ENCODE measurements around the gene LTBP2. TPM values are rescaled to one million over a fixed set of nuclear protein-coding genes. Genes with fewer than 3 reads are reported as not detected.

Gene LTBP2
- total RNA-seq, 1 donor from 2014 or later: 6.8 TPM

DNA sequence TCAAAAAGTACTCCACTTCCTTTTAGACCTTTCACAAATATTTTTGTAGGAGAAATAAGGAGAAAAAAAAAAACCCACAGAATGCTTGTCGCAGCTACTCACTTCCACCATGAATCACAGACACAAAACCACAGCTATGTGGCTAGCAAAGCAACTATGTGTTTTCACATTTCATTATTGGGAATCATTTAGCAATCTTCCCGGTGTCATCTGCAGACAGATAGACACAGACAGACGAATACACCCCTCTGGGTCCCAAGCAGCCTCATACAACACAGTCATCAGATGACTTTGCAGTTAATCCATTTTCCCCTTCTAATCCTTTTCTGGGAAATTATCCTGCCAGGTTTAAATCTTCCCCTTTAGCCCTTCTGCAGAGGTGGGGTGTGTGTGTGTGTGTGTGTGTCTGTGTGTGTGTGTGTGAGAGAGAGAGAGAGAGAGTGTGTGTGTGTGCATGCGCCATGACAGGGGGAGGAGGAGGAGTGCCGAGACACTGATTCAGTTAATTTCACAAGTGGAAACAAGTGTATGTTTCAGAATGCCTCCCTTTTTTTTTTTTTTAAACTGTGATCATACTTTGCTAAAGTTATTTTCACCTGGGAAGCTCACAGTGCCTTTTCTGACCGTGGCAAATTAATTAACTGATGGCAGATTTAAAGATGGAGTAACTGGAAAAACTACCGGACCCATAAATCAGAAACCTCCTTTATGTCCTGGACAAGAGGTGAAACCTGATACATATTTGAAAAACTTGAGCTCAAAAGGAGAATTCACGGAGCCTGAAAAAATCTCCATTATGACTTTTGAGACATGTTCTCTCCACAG is 39.9 kb downstream of the LTBP2 start:
- no peak for DNase-seq (ENCODE audit: low spot score)

DNA sequence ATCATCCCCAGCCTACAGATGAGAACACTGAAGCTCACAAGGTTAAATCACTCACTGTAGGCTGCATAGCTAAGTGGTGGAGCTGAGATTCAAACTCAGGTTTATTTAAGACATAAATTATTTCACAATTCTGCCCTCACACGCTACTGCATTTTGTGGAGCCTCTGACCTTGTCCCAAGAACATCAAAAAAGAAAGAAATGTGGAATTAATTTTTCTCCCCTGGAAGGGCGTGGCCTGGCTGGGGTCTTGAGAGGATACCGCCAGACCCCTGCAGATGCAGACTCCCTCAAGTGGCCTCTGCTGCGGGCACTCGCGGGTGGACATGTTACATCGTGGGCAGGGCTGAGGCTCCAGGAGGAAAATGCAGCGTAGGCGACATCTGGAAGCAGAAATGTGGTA is 40.6 kb downstream of the LTBP2 start:
- no peak for DNase-seq (ENCODE audit: low spot score)

DNA sequence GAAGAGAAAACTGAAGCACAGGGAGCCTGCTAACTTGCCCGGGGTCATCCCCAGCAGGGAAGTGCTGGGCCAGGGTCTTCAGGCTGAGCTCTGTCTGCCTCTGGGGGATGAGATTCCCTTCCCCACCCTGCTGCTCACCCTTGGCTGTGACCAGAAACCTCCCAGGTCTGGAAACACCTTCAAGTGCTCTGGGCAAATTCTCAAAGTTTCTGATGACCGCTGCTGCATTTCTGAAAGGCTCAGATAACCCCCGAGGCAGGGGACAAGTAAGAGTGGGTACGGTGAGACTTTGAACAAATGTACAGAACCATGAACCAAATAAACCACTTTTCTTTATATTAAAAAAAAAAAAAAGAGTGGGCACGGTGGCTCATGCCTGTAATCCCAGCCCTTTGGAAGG is 41.3 kb downstream of the LTBP2 start:
- DNase-seq (ENCODE audit: low spot score): no peak

DNA sequence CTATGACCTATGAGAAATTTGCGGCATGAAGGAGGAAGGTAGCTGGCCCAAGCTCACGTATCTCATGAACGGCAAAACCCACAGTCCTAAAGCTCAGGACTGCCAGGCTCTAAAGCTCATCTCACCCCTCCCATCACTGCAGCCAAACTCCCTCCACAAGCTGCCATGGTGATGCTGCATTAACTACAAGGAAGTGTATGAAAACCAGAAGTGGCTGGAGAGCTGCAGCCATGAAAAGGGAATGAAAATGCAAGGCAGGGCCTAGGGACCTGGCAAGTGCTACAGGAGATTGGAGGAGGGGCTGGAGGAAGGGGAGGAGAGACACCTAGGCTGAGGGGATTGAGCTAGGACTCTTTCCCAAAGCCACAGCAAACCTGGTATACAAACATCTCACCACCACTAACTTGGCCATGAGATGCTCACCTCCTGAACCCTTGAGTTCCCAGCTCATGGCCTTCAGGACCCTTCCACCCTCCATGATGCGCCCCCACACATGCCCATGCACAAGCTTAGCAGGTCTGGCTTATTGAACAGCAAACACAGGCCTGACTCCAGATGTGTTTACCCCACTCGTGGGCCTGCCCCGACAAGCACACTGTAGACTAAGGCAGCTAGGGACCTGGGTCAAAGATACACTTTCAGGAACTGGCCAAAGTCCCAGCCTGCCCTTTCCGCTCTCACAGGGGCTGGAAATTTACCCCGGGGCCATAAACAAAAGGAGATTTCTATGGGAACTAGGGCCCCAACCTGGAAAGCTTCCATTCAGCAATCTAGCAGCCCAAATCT is 42.0 kb downstream of the LTBP2 start:
- peak; percentile 81 for DNase-seq (ENCODE audit: low spot score)

DNA sequence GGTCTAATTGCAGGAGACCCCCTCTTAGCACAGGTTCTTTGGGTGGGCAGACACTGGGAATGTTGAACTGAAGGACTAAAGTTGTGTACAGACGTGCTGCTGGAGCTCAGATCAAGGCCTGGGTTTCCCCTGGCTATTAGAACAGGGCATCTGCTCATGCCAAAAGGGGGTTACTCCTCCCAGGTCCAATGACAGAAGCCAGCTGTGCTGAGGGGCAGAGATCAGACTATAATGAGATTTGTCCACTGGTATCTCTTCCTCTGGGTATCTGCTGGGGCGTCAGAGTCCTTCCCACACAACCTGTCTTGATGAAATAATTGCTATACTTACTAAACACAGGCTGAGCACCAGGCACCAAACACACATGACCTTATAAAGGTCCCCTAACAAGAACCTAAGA is 42.6 kb downstream of the LTBP2 start:
- no peak for DNase-seq (ENCODE audit: low spot score)

DNA sequence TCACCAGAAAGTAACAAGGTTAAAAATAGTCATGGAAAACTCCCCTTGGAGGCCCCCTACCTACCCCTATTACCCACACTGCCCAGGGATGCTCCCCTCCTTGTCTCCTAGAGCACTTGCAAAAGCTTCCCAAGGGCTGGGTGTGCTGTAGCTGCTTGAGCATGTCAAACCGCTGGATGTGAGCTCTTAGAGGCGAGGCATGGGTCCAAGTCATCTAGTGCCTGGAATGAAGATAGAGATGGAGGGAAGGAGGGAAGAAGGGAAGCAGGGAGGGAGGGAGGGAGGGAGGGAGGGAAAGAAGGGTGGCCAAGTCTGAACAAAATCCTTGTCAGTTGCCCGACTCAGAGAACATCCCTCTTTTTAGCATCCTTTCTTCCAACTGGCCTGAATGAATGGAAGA is 43.1 kb downstream of the LTBP2 start:
- DNase-seq (ENCODE audit: low spot score): no peak

DNA sequence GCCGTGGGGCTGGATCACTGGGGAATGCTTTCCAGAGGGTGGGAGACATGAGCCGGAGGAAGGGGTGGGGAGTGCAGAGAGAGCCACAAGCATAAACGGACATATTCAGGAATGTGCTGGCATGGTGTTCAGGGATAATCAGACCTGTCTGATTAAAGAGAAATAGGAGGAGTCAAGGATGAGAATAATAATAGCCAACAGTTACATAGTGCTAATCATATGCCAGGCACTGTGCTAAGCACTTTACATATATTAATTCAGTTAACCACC is 43.7 kb downstream of the LTBP2 start:
- no peak for DNase-seq (ENCODE audit: low spot score)

DNA sequence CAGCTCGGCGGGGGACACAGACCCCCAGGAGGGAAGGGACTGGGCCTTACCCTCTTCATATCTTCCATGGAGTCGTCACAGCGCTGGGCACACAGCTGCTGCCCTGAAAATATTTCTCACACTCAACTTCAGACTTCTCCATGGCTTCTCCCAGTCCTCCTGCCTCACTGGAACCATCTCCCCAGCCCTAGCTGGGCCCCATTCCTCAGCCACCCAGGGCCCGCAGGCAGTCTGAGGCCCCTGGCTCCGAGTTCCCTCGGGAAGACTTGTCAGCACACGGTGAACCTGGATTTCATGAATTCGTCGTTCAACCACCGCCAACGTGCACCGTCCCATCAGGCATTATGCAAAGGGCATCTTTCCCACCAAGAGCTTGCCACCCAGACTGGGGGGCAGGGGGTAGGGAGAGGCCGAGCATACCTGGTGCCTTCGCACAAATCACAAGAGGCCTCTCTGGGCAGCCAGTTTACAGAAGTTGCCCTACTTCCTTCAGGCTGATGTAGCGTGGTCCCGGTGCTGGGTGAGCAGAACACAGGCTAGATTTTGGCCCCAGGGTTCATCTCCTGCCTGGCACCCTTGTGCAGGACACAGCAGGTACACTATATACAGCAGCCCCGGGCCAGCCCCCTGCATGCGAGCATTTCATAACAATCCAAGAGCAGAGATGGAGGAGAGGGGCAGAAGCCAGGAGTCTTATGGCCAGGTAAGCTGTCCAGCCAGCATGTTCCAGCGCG is 44.2 kb downstream of the LTBP2 start:
- no peak for DNase-seq (ENCODE audit: low spot score)

DNA sequence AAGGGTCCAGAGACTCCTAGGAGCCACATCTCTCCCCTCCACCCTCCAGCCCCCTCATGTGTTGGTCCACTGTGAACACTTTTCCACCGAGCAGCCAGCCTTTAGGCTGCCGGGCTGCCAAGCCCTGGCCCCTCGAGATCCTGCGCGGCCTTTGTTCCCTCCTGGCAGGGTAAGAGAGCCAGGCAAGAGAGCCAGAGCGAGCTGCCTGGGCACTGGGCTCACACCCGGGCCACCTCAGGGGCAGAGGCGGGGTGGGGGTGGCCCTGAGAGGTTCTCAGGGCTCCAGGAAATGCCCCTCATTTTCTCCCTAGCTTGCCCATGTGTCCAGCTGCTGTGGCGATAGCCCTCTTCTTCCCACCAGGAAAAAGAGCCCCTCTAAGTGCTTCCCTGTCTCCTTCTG is 44.8 kb downstream of the LTBP2 start:
- DNase-seq (ENCODE audit: low spot score): no peak

DNA sequence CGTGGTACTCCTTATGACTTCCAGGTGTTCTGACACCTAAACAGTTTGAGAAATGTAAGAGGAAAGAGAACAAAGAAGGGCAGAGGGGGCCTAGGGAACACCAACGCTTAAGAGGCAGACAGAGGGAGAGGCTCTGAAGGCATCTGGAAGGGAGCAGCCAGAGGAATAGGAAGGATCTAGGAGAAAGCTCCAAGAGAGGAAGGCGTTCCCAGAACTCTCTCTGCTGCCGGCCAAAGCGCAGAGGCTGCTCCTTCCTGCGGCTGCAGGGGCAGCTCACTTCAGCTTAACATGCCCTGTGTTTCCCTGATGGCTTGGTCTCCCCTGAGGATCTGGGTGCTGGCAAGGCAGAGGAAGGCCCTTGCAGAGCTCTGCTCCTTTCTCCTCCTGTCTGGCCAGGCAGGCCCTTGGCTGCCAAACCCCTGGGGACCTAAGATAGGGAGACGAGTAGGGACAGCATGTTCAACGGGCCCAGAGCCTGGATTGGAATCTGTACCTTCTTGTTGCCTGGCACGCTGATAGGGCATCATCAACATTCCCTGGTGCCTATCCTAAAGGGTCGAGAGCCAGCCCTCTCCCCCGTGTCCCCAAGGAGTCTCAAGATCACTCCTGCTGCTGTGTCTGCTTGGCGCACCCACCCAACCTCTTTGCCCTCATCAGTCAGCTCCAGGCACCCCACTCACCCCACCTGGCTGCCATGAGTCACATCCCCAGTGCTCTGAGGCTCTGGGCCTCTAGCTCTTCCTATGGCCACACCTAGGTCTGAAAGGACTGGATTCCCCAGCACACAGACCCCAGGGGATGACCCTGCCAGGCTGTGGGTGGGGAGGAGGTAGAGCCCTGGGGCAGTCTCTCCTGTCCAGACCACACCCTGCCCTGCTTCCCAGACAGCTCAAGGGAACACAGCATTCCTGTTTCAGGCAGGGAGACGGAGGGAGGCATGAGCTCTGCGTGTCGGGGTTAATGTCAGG is 45.6 kb downstream of the LTBP2 start:
- no peak for DNase-seq (ENCODE audit: low spot score)

DNA sequence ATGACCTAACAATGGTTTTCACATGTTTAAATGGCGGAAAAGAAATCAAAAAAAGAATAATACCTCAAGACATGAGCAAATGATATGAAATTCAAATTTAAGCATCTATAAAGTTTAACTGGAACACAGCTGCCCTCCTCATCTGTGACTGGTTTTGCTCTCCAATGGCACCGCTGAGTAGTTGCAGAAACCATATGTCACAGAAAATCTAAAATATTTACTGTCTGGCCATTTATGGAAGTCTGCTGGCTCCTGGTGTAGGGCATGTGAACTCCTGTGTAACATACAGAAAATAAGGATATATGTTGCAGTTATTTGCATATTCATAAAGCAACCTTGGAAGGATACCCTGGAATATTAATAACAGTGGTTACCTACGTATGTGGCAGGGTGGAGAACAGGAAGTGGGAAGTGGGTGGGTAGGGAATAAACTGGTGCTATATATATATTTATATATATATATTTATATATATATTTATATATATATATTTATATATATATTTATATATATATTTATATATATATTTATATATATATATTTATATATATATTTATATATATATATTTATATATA is 48.4 kb downstream of the LTBP2 start:
- DNase-seq (ENCODE audit: low spot score): no peak

DNA sequence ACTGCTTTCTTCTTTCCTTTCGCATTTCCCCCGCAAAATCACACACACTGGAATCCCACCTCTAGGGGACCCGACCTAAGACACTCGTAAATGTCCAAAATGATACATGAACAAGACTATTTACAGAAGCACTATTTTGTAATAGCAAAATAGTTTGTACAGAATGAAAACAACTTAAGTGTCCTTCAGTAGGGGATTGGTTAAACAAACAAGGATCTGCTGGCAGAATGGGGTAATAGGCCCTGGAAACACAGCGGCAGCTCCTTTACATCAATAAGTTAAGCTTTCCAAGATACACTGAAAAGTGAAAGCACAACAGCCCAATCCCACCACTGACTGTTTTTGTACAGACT is 48.8 kb downstream of the LTBP2 start:
- no peak for DNase-seq (ENCODE audit: low spot score)

DNA sequence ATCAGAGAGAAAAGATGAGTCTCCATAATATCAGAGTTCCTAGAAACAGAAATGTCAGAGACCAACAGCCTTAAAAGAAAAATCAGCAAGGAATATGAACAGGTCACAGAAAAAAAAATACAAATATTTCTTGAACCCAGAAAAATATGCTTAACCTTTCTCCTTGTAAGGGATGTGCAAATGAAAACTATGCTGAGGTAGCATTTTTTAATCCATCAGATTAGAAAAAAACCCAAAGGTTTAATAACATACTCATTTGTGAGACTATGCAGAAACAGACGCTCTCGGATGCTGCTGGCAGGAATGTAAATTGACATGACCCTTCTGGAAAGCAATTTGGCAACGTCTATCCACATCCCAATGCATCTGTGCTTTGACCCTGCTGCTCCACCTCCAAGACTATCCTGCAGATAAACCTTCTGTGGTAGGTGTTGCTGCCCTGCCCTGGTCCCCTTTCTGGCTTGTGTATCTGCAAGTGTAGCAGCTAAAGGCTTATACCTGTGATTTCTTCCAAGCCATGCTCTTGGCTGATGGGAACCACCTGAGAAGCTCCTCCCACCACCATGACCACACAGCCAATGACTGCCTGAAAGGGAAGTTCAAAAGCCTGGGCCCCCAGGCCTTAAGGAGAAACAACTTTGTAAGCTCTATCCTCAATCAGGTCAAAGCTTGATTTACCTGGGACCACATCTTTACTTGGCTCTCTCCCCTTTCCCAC is 49.4 kb downstream of the LTBP2 start:
- no peak for DNase-seq (ENCODE audit: low spot score)

DNA sequence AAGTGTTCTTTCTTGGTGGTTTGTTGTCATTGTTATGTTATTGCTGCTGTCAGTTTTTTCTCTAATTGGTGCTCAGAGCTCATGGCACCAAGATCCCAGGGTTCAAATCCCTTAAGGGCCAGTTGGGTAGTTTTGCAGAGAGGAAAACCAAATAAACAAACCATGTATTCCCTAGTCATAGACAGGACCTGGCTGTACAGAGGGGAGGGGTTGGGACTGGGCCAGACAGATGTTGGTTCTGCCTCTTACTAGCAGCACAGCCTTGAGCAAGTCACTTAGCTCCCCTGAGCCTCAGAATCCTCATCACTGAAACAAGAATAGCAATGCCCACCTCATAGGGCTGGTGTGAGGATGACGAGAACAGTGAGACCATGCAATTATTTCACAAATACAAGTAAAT is 53.4 kb downstream of the LTBP2 start:
- no peak for DNase-seq (ENCODE audit: low spot score)

DNA sequence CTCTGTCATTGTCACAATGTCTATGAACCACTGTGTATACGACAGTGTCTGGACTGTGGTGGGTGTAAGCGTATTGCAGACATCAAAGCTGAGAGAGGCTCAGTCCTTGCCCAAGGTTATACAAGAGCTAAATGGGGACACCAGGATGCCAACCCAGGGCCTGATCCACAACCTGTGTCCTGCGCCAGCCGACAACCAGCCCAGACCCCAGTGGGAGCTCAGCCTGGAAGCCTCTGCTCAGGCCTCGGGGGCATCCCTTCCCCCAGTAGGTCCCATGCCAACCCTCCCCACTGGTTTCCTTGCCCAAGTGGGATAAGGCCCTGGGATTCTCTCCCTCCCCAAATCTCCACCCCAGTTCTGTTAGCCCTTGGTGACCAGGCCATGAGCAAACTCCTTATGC is 54.3 kb downstream of the LTBP2 start:
- no peak for DNase-seq (ENCODE audit: low spot score)

DNA sequence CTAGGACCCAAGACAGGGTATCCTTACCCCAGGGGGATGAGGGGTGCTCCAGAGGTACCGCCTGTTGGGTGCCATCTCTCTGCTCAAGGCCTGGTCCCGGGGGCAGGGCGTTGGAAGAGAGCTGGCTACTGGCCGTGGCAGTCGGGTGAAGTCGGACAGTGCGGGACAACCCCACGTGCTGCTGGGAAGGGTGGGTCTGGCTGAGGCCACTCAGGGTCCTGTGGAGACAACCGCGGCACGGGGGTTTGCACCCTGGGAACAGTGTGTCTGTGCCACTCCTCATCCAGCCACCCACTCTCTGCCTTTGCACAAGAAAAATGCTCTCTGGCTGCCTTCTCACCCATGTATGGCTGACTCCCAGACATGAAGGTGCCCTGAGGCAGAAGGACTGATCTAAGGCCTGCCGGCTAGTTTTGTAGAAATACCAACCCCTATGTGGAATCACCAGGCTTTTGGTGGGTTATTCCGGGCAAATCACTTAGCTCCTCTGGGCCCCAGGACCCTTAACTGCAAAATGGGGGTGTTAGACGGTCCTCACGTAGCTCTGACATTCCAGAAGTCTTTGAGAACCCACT is 56.5 kb downstream of the LTBP2 start:
- DNase-seq (ENCODE audit: low spot score): no peak

DNA sequence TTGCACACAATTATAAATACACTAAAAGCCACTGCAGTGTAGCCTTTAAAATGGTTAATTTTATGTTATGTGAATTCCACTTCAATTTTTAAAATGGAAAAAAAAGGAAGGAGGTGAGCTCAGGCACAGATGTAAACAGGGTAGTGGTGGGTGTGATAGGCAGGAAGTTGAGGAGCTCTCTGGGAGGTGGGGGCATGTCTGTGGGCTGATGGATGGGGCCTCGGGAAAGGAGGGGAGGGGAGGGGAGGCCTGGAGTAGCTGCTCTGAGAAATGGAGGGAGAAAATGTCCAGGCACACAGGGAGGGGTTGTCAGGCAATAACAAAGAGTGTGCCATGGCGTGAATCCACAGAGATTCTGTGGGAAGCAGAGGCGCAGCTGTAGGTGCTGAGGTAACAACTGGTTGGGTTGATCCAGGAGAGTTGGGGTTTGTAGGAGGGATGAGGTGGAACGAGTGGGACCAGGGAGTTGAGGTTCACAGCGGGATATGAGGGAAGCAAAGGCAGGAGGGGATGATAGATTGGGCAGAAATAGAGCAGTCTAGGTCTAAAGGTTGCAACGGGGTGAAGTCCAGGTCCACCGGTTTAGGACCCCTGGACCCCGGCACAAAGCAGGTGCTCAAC is 57.2 kb downstream of the LTBP2 start:
- DNase-seq (ENCODE audit: low spot score): no peak

DNA sequence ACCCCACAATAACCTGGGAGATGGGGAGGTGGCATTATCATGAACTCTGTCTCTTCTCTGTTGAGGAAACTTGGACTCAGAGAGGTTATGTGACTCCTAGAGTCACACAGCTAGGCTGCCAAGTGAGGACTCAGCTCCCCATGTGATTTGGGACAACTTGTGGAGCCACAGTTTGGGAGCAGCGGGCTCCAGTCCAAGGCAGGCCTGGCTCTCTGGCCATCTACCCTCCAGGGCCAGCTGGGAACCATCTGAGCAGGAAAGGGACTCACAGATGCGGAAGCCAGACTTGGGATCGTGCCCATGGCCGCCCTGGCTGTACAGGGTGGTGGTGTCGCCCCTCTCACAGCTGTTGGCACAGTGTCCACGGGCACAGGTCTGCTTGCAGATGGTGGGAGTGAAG is 59.4 kb downstream of the LTBP2 start:
- DNase-seq (ENCODE audit: low spot score): no peak

DNA sequence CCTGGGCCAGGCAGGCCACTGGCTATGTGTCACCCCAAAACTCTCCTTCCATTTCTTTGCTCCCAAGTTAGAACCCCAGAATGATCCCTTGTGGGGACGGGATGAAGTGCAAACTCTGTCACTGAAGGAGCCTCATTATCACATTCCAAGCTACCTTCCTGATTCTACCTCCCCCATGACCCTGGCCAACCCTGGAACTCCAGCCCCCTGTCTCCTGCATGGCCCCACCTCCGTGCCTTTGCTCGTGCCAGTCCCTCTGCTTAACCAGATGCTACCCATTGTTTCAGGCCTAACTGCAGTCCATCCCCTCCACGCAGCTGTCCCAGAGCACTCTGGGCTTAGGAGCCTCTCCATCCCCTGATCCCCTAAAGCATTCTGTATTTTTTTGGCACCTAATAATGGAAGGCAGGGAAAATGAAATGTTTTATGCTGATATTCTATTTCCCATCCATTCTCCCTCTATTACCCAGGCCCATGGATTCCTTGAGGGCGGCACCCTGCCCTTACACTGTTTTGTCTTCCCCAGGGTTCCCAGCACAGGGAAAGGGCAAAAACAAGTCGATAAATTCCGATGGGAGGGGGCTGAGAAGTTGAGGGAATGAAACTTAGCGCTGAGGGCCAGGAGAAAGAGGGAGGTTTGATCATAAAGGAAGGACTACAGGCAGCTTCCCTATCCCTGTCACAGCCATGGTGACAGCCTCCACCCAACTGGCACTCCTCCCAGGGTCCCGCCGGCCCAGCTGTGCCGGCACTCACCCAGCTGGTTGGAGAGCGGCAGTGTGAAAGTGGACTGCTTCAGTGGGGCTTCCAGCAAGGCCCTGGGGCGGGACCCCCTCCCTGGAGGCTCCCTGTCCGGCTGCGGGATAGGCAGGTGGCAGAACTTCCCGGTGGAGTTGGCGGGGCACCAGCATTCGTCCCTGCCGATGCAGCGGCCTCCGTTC is 60.3 kb downstream of the LTBP2 start:
- no peak for DNase-seq (ENCODE audit: low spot score)
